Endothelial cell of umbilical vein (primary cell): ENCODE results near the gene LUZP4. TPM values are rescaled to one million over a fixed set of nuclear protein-coding genes. Genes with fewer than 3 reads are reported as not detected.

ENCODE experiments used
- BruUV-seq: library from RNA; stranded (reverse); fragments of 400-500 nt; replicated peaks from 2 replicates; lab custom pipeline; 2021; lab: Mats Ljungman, UMichigan
- CTCF ChIA-PET: fragments of 300-600, 350-600 bp; sonication (Branson Sonifier 250); formaldehyde crosslinking; loops from one replicate; lab custom pipeline; 2021; ENCODE audit warnings: antibody characterized with exemption, inconsistent platforms; lab: Charles Lee
- POLR2A ChIA-PET: fragments of 300-600, 350-600 bp; sonication (Branson Sonifier 250); formaldehyde crosslinking; loops from one replicate; lab custom pipeline; 2021; ENCODE audit warnings: antibody characterized with exemption, inconsistent platforms; lab: Charles Lee
- DNase-seq: peaks from one replicate; pipeline ENCODE4 v3.0.0-alpha.2; 2011; ENCODE audit warnings: low read depth, low spot score
- FAIRE-seq: peaks from 2 replicates; lab custom pipeline; 2011; peaks lifted over from hg19 to GRCh38; lab: Jason Lieb, UNC
- H2AFZ ChIP-seq: 2 replicates; pipeline ENCODE4 v1.6.0; 2012; ENCODE audit warnings: low read depth, low read length, control low read depth, inconsistent platforms
- H3K27ac ChIP-seq: 2 replicates; pipeline ENCODE4 v1.5.1; 2011; ENCODE audit warnings: low read depth, mild to moderate bottlenecking, control low read depth, low read length, moderate library complexity; ENCODE audit not compliant: insufficient read depth
- H3K27me3 ChIP-seq, 2 experiments: 2 replicates each; pipeline versions ENCODE4 v1.6.0 to v1.6.1; 2011; ENCODE audit warnings: low read length in 2 of 2, mixed read lengths in 1 of 2; ENCODE audit not compliant: control insufficient read depth in 2 of 2, insufficient read depth in 2 of 2
- H3K36me3 ChIP-seq, 2 experiments: 2 replicates in 1 of 2; 3 replicates in 1 of 2; pipeline ENCODE4 v1.5.1; 2011; ENCODE audit warnings: low read length in 2 of 2, mild to moderate bottlenecking in 1 of 2, moderate library complexity in 1 of 2; ENCODE audit not compliant: control insufficient read depth in 2 of 2, insufficient read depth in 2 of 2; ENCODE audit errors: extremely low read depth in 1 of 2
- H3K4me1 ChIP-seq: 3 replicates; pipeline ENCODE4 v1.5.1; 2011; ENCODE audit warnings: mild to moderate bottlenecking, low read length; ENCODE audit not compliant: control insufficient read depth, insufficient read depth; ENCODE audit errors: extremely low read depth
- H3K4me2 ChIP-seq: 2 replicates; pipeline ENCODE4 v1.6.1; 2011; ENCODE audit warnings: low read length, control low read depth, mixed read lengths; ENCODE audit not compliant: insufficient read depth
- H3K4me3 ChIP-seq, 3 experiments: fragments of 200-600 bp in 1 of 3; sonication (generic), shearing (Covaris generic) in 1 of 3; replicated peaks in 1 of 3; 2 replicates each; pipeline ENCODE4 v1.5.1; 2011 to 2016; ENCODE audit warnings: control low read depth in 3 of 3, low read length in 3 of 3, mild to moderate bottlenecking in 2 of 3, inconsistent platforms in 1 of 3, low read depth in 1 of 3, moderate library complexity in 1 of 3; ENCODE audit not compliant: insufficient read depth in 1 of 3
- H3K79me2 ChIP-seq: 2 replicates; pipeline ENCODE4 v1.6.0; 2012; ENCODE audit warnings: low read length, inconsistent platforms; ENCODE audit not compliant: control insufficient read depth, insufficient read depth
- H3K9ac ChIP-seq: replicated peaks from 2 replicates; pipeline ENCODE3; 2011; ENCODE audit warnings: low read length, control low read depth; ENCODE audit not compliant: insufficient read depth; ENCODE audit errors: extremely low read depth
- H3K9me1 ChIP-seq: replicated peaks from 3 replicates; pipeline ENCODE4 v1.6.0; 2011; ENCODE audit warnings: mild to moderate bottlenecking, low read length; ENCODE audit not compliant: control insufficient read depth, insufficient read depth; ENCODE audit errors: extremely low read depth
- H3K9me3 ChIP-seq: replicated peaks from 2 replicates; pipeline ENCODE4 v1.5.1; 2012; ENCODE audit warnings: low read length, inconsistent platforms; ENCODE audit not compliant: control insufficient read depth, insufficient read depth
- H4K20me1 ChIP-seq: replicated peaks from 2 replicates; pipeline ENCODE3; 2011; ENCODE audit warnings: mild to moderate bottlenecking, low read length; ENCODE audit not compliant: control insufficient read depth, insufficient read depth; ENCODE audit errors: extremely low read depth
- EZH2 ChIP-seq: IDR thresholded peaks from 2 replicates; pipeline ENCODE4 v1.6.1; 2012; ENCODE audit warnings: borderline replicate concordance, low read depth, mild to moderate bottlenecking, moderate library complexity, low read length, inconsistent platforms; ENCODE audit not compliant: severe bottlenecking
- FOS ChIP-seq: IDR thresholded peaks from 2 replicates; pipeline ENCODE4 v1.6.1; 2011; ENCODE audit warnings: mild to moderate bottlenecking, low read length, moderate library complexity, borderline replicate concordance; ENCODE audit not compliant: insufficient read depth
- GATA2 ChIP-seq: IDR thresholded peaks from 2 replicates; pipeline ENCODE4 v1.7.0; 2011; ENCODE audit warnings: low read depth, mild to moderate bottlenecking, moderate library complexity, mixed read lengths, low read length; ENCODE audit not compliant: insufficient read length, insufficient read depth
- JUN ChIP-seq: IDR thresholded peaks from 2 replicates; pipeline ENCODE4 v1.6.1; 2011; ENCODE audit warnings: borderline replicate concordance, low read depth; ENCODE audit not compliant: insufficient read length, insufficient read depth
- MAX ChIP-seq: IDR thresholded peaks from 2 replicates; pipeline ENCODE4 v1.6.1; 2011; ENCODE audit not compliant: insufficient read depth, insufficient read length
- MYC ChIP-seq: IDR thresholded peaks from one replicate; pipeline ENCODE4 v1.6.1; 2011; ENCODE audit warnings: mild to moderate bottlenecking, low read depth, low read length
- POLR2A ChIP-seq: IDR thresholded peaks from 2 replicates; pipeline ENCODE4 v1.6.1; 2012; ENCODE audit warnings: low read depth, mild to moderate bottlenecking, control low read depth, low read length
- POLR2AphosphoS5 ChIP-seq: IDR thresholded peaks from 2 replicates; pipeline ENCODE4 v1.6.1; 2012; ENCODE audit warnings: low read depth, mild to moderate bottlenecking, control low read depth, low read length, moderate library complexity; ENCODE audit not compliant: insufficient read depth
- dilution Hi-C: fragments of 300-500 bp; cut with MboI; formaldehyde crosslinking; loops from one replicate; pipeline ENCODE4 v1.15.0; 2019; ENCODE audit warnings: low sequenced_read_pairs; ENCODE audit not compliant: extremely low pct_ligation_motif_present
- intact Hi-C: fragments of 100-400 bp; cut with micrococcal nuclease; formaldehyde crosslinking; loops from one replicate; pipeline ENCODE4 v1.10.0; 2022
- polyA plus RNA-seq, 4 experiments: library from polyadenylated mRNA; depleted of rRNA in 3 of 4; stranded (reverse) in 3 of 4; unstranded in 1 of 4; fragments of >200 nt; gene quantifications; 2 replicates each; pipeline versions ENCODE4 v1.2.1 to v1.2.3, GENCODE V29; 2011 to 2012; ENCODE audit warnings: missing spikeins in 1 of 4
- total RNA-seq: library from RNA; stranded (reverse); gene quantifications from 2 replicates; pipeline ENCODE4 v1.2.3, GENCODE V29; 2021
- TF ChIP-seq, protein P1 (sequence below), 2 donors: IDR thresholded peaks; 1 replicate in 1 of 2; 2 replicates in 1 of 2; pipeline ENCODE4 v1.5.1; 2011; ENCODE audit warnings: low read length in 2 of 2, mild to moderate bottlenecking in 2 of 2, moderate library complexity in 2 of 2, control low read depth in 1 of 2, inconsistent platforms in 1 of 2, low read depth in 1 of 2; ENCODE audit not compliant: insufficient read depth in 1 of 2; ENCODE audit errors: extremely low read depth in 1 of 2

The LUZP4 gene
- total and polyA plus RNA-seq, 2 donors (not counting 3 experiments of a cell fraction or from before 2014, with no cell fraction given): not detected

- CTCF ChIA-PET: interaction anchor here (1.5 kb wide), 1 partner anchor 12 kb away, joined by 3 read pairs; no protein-coding TSS in a partner anchor
- Histone ChIP-seq H3K4me2 (no peak overlapping the region), H3K36me3 (no peaks in the 10 kb centered on the region), H3K9ac (no peak overlapping the region), H3K4me3 (no peak overlapping the region), H4K20me1 (no peaks in the 10 kb centered on the region), H3K27me3 (no peaks in the 10 kb centered on the region), H3K27ac (no peak overlapping the region), H3K79me2 (no peaks in the 10 kb centered on the region), H2AFZ (no peak overlapping the region), H3K4me1 (no peaks in the 10 kb centered on the region), H3K9me1 (no peaks in the 10 kb centered on the region), H3K9me3 (no peaks in the 10 kb centered on the region)
- intact Hi-C loops: no loop called here
- FAIRE-seq (no peak), DNase-seq (no peak)
- TF ChIP-seq GATA2 (no peak), MAX (no peak), MYC (no peak), FOS (no peak), JUN (no peak), POLR2AphosphoS5 (no peak), POLR2A (no peak), EZH2 (no peak)
- TF ChIP-seq, protein P1, sequence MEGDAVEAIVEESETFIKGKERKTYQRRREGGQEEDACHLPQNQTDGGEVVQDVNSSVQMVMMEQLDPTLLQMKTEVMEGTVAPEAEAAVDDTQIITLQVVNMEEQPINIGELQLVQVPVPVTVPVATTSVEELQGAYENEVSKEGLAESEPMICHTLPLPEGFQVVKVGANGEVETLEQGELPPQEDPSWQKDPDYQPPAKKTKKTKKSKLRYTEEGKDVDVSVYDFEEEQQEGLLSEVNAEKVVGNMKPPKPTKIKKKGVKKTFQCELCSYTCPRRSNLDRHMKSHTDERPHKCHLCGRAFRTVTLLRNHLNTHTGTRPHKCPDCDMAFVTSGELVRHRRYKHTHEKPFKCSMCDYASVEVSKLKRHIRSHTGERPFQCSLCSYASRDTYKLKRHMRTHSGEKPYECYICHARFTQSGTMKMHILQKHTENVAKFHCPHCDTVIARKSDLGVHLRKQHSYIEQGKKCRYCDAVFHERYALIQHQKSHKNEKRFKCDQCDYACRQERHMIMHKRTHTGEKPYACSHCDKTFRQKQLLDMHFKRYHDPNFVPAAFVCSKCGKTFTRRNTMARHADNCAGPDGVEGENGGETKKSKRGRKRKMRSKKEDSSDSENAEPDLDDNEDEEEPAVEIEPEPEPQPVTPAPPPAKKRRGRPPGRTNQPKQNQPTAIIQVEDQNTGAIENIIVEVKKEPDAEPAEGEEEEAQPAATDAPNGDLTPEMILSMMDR (IDR thresholded peaks at IDR 0.05; ENCODE audit: extremely low read depth in 1 of 2, insufficient read depth in 1 of 2, low read depth in 1 of 2, low read length in 2 of 2): no peak
- dilution Hi-C loops: no loop called here
- POLR2A ChIA-PET: no interaction called here
- no TSS peak for BruUV-seq
Observed at GRCh38 chrX:115297189-115297588, 7.7 kb downstream of the LUZP4 start.
